ENCODE data around the gene NUDC.

- TF ChIP-seq EZH2phosphoT487 (IDR thresholded peaks at IDR 0.05; ENCODE audit: borderline replicate concordance), result no peak
- TF ChIP-seq CTCF (conservative IDR thresholded peaks at IDR 0.05; ENCODE audit: low read length), result no peak
These were observed 1.4 kb downstream of the NUDC start for GRCh38 chr1:26922901-26923300.
